ENCODE results near the gene MBL2. TPM values are rescaled to one million over a fixed set of nuclear protein-coding genes. Genes with fewer than 3 reads are reported as not detected.

MBL2 gene
- total and polyA plus RNA-seq, 4 donors = 36.2 to 222 (median 105) TPM

DNA sequence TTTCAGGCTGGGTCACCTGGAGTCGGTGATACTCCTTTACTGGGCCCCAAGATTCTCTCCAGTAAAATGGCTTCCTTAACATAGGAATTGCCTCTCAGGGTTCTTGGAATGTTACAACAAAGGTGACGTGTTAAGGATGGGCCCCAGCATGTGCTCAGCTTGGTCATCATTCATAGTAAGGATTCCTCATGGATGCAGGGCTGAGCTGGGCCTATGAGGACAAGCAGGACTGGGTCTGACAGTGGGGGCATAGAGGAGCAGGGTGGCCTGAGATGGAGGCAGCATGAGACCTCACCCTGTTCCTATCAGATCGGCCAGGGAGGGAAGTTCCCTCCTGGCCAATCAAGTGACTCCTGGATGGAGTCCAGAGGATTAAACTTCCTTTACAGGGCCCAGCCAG is 12.8 kb upstream of the MBL2 start:
- no peaks in the 10 kb centered on the region for H3K9me3 ChIP-seq (ENCODE audit: control insufficient read depth in 4 of 4, low read length in 3 of 4)
- DNase-seq (ENCODE audit: low spot score) = no peak
- no peaks in the 10 kb centered on the region for H3K36me3 ChIP-seq (ENCODE audit: control insufficient read depth in 4 of 4, insufficient read depth in 3 of 4, low read depth in 1 of 4, low read length in 3 of 4)
- no peaks in the 10 kb centered on the region for H3K27me3 ChIP-seq (ENCODE audit: control insufficient read depth in 4 of 4, insufficient read depth in 4 of 4, low read length in 3 of 4)
- H3K4me3 ChIP-seq (ENCODE audit: low read depth in 1 of 3, low read length in 3 of 3) = no peak overlapping the region
- H3K9ac ChIP-seq (ENCODE audit: low read depth in 1 of 2, low read length in 2 of 2) = no peak overlapping the region
- TF ChIP-seq YY1 (IDR thresholded peaks at IDR 0.05) (no peak), JUND (IDR thresholded peaks at IDR 0.05) (no peak), REST (IDR thresholded peaks at IDR 0.05) (no peak), FOXA1 (IDR thresholded peaks at IDR 0.05) (no peak), FOXA2 (IDR thresholded peaks at IDR 0.05) (no peak)
- TF ChIP-seq, protein P1, sequence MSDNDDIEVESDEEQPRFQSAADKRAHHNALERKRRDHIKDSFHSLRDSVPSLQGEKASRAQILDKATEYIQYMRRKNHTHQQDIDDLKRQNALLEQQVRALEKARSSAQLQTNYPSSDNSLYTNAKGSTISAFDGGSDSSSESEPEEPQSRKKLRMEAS (IDR thresholded peaks at IDR 0.05) = no peak
- no peak overlapping the region for H3K27ac ChIP-seq (ENCODE audit: low read depth in 1 of 2, low read length in 2 of 2)
- no peaks in the 10 kb centered on the region for H3K4me1 ChIP-seq (ENCODE audit: control insufficient read depth in 4 of 4, insufficient read depth in 4 of 4, low read length in 3 of 4)
- WGBS = 51% methylated on average over 3 of the region's 3 CpGs

GRCh38 chr10:52783726-52784125 is 11.1 kb upstream of the MBL2 start:
- no peak for DNase-seq (ENCODE audit: low spot score)
- no peak overlapping the region for H3K4me3 ChIP-seq (ENCODE audit: low read depth in 1 of 3, low read length in 3 of 3)

More at GRCh38 chr10:52783726-52784125, 11.1 kb upstream of the MBL2 start:
- no peak for TF ChIP-seq ATF3 (IDR thresholded peaks at IDR 0.05)
- no peak for TF ChIP-seq JUND (IDR thresholded peaks at IDR 0.05)
- TF ChIP-seq, protein P1 (IDR thresholded peaks at IDR 0.05) = no peak
- no peak for TF ChIP-seq TAF1 (conservative IDR thresholded peaks at IDR 0.05)
- TF ChIP-seq REST (IDR thresholded peaks at IDR 0.05) = no peak
- TF ChIP-seq SP1 (IDR thresholded peaks at IDR 0.05) = no peak
- TF ChIP-seq FOXA1 (IDR thresholded peaks at IDR 0.05) = no peak
- Histone ChIP-seq H3K27me3 (ENCODE audit: control insufficient read depth in 4 of 4, insufficient read depth in 4 of 4, low read length in 3 of 4) (no peaks in the 10 kb centered on the region), H3K36me3 (ENCODE audit: control insufficient read depth in 4 of 4, insufficient read depth in 3 of 4, low read depth in 1 of 4, low read length in 3 of 4) (no peaks in the 10 kb centered on the region), H3K9me3 (ENCODE audit: control insufficient read depth in 4 of 4, low read length in 3 of 4) (no peaks in the 10 kb centered on the region), H3K27ac (ENCODE audit: low read depth in 1 of 2, low read length in 2 of 2) (no peak overlapping the region), H3K4me1 (ENCODE audit: control insufficient read depth in 4 of 4, insufficient read depth in 4 of 4, low read length in 3 of 4) (no peaks in the 10 kb centered on the region), H3K9ac (ENCODE audit: low read depth in 1 of 2, low read length in 2 of 2) (no peak overlapping the region)
- 86% methylated on average over 3 of the region's 3 CpGs for WGBS
